ENCODE data around the gene ATF6.

Gene ATF6

DNA sequence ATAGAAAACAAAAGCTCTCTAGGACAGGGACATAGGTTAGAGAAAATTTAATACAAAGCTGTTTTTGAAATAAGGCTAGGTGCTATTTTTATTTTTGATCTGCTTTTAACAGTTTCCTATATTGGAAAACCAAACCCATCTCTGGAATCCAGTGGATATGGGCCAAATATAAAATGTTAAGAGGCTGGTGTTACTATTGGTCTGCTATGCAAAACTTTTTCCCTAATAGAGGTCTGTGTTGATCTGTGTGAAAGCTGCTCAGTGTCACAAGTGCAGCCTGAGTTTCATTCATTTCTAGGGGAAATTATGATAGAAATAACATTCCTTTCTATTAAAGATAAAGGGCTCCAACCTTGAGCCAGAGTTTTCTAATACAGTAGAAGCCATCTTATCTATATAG lies 141.1 kb downstream of the ATF6 start:
- DNase-seq: no peak

DNA sequence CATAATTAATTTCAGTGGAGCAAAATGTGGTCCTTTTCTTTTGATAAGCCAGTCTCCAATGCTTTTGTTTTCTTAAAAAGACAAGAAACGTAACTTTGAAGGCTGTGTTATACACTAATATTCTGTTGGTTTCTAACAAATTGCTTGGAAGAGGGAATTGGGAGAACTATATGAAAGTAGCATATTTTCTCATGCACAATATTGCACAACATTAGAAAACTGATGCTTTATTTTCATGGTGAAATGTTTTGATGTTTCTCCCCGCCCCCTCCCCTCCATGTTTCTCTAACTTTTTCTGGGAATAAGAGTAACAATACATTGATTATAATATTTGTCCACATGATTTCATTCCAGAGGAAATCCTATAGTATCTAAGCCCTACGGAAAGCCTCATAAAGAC lies 142.1 kb downstream of the ATF6 start:
- no peak for DNase-seq

DNA sequence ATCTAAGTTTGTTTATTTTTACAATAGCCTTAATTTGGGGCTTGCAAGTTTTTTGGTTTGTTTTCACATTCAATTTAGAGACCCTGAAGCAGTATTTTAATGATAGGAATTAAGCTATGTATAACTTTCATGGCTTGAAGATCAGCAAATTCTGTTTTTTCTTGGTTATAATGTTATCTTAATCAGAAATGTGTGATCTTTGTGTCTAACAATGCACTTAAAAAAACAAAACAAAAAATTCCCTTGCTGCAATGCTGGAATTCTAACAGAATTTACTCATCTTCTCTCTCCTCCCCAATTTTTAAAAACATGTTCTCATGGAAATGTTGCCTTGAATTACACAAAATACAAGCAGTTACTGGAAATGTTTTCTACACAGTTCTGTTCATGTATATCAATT lies 144.5 kb downstream of the ATF6 start:
- no peak for DNase-seq

DNA sequence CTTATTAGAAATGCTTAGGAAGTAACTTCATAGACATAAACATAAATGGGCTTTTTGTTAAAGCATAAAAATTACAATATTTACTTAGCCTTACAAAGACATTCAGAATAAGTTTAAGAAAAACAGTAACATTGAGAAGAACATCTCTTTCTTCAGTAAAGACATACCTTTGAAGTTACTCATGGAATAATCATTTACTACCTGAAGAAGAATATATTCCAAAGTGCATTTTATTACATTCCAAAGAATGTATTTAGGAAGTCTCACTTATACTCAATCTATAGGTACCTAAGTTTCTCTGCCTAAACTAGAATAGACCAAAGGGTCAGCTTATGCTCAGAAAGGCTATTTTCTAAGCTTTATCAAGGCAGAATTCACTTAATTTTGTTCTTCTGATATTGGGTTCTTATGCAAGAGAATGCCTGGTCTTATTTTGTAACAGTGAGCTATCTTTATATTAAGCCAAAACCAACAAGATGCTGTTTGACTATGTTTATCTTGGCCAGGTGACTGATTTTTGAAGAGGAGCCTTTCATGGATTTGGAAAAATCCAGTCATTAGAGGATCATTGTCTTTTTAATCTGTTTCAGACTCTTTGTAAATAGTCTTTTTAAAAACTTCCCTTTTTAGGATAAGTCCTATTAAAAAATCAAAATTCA lies 147.5 kb downstream of the ATF6 start:
- DNase-seq: no peak

DNA sequence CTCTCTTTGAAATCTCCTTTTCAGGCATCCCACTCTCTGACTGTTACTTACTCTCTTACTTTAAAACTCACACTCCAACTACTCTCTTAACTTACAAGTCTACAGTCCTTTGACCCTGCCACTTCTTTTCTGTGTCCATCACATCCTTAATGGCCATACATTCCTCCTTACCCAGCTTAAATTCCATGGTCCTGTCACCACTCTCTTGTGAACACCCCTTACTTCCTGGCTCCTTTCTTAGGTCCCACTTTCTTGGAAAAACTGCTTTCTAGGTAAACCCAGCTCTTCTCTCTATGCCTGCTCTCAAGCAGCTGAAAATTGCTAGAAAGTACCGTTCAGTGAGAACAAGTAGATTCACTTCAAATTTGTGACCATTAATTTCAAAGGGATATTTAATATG lies 148.5 kb downstream of the ATF6 start:
- DNase-seq: no peak

DNA sequence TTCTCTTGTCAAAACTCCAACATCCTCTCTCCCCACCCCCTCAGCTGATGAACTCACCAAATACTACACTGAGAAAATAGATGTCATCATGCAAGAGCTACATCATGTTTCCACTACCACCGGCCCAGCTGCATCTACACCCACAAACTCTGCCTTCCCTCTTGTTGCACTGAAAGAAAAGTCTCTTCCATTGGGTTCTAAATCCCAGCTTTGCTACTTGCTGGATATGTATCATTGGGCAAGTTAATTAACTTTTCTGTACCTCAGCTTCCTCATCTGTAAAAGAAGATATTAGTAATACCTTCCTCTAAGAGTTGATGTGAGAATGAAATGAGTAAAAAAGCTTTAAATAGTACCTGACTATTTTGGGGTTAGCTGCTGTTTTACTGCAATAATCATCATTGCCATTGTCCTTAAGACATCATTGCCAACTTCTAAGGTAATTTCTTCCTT lies 149.0 kb downstream of the ATF6 start:
- DNase-seq: no peak

DNA sequence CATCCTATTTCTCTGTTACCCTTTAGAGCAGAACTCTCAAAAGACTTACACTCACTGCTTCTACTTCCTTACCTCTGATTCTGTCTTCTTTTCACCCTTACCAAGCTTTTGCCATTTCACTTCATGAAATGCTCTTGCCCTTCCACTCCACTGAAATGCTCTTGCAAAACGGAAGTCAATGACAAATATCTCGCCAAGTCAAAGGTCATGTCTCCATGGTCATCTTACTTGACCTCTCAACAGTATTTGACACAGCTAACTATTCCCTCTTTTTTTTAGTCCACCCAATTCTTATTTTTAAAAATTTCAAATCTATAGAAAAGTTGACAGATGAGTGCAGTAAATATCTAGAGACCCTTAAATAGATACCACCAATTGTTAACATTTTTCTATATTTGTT lies 149.9 kb downstream of the ATF6 start:
- DNase-seq: no peak

DNA sequence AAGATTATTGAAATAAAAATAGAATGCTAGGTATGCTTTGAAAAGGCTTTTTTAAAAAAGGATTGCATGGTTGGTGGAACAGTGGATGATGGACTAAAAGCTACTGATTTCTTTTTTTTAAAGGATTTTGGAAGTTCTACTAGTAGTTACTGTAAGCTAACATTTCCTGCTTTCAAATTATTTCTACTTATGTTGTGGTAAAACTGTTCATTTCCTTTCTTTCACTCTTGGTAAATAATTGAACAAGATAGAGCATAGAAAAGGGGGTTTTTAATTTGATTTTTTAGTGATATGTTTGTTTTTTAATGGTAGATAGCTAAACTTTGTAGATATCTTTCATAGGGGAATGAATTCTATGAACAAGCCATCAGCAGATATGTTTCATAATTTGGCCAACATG lies 153.1 kb downstream of the ATF6 start:
- DNase-seq: no peak

DNA sequence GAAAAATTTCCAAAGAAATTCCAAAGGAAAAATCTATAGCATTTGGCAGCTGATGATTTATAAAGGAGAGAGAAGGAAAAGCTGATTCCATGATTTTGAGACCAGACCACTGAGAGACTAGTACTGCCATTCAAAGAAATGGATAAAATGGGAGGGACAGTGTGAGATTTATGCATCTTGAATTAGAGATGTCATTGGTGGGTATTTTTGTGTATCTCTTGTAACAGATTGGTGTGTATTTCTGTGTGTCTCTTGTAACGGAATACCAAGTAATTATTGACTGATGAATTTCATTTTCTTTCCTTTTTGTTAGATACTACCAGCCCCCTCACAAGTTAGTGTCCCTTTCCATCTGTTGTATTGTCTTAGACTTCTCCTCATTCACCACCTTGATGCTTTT lies 155.4 kb downstream of the ATF6 start:
- no peak for DNase-seq

DNA sequence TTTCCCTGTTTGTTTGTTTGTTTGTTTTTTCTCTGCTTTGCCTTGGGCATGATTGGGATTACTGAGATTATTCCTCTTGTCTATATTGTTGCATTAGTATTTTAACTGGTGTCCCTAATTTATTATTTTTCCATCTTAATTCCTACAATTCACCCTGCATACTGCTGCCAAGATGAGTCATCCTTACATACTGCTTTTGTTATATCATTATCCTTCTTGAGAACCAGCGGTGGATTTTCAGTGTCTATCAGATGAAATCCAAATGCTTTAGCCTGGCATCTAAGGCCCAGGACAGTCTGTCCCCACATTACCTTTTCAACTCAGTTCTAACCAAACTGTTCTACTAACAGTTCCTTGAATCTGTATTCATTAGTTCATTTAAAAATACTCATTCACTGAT lies 155.9 kb downstream of the ATF6 start:
- no peak for DNase-seq

DNA sequence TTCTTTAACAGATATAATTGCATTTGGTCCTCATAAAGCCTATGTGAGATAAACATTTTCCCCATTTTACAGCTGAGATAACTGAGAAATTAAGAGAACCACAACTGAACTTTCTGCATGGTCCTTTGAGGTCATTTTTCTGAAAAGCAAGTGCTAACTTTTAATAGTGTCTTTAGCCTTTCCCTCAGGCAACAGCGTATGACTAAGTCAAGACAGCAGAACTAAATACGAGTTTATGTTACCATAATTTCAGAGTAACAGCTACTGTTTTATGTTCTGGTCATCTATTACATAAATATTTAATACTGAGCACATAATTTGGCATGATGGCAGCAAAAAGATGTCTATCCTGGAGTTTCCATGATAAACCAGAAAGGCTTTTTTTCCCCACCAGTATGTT lies 161.9 kb downstream of the ATF6 start:
- DNase-seq: no peak

DNA sequence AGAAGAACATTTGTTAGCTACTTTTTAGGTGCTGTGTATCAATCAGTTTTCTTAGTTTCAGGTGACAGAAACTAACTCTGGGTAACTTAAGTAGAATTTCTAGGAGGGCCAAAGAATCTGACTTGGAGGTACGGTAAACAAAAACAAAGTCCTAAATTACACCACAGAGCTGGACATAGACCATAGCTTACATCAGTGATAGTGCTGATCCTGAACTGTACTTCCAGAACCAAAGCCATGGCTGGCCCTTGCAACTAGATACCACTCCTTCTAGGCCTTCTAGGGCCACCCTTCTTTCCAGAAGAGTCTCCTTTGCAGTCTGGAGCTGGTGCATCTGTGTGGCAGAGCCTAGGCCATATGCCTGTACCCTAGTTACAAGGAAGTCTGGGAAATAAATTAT lies 163.0 kb downstream of the ATF6 start:
- DNase-seq: no peak

DNA sequence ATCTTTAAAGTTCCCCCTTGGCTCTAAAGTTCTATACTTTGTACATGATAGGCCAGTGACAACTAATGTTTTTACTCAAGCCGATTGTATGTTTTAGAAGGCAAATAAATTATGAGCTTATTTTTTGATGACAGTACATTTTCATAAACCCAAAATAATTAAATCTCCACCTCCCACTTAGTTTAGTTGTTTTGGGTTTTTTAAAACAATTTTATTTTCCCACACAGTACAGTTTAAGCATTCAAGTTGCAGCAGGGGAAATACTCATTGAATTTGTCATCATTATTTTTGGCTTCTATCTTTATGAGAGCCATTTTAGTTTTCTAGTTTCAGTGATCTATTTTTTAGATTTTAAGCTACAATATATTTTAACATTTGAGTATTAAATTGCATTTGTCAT lies 163.9 kb downstream of the ATF6 start:
- no peak for DNase-seq

DNA sequence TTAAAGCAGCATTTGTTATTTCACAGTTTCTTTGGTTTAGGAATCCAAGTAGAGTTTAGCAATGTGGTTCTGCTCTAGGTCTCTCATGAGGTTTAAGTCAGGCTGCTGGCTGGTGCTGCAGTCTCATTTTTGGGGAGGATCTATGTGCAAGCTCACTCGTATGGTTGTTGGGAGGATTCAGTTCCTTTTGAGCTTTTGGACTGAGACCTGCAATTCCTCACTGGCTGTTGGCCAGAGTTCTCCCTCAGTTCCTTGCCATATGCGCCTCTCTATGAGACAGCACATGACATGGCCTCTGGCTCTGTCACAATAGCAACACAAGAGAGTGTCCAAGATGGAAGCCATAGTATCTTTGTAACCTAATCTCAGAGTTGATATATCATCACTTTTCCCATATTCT lies 166.5 kb downstream of the ATF6 start:
- DNase-seq: no peak

DNA sequence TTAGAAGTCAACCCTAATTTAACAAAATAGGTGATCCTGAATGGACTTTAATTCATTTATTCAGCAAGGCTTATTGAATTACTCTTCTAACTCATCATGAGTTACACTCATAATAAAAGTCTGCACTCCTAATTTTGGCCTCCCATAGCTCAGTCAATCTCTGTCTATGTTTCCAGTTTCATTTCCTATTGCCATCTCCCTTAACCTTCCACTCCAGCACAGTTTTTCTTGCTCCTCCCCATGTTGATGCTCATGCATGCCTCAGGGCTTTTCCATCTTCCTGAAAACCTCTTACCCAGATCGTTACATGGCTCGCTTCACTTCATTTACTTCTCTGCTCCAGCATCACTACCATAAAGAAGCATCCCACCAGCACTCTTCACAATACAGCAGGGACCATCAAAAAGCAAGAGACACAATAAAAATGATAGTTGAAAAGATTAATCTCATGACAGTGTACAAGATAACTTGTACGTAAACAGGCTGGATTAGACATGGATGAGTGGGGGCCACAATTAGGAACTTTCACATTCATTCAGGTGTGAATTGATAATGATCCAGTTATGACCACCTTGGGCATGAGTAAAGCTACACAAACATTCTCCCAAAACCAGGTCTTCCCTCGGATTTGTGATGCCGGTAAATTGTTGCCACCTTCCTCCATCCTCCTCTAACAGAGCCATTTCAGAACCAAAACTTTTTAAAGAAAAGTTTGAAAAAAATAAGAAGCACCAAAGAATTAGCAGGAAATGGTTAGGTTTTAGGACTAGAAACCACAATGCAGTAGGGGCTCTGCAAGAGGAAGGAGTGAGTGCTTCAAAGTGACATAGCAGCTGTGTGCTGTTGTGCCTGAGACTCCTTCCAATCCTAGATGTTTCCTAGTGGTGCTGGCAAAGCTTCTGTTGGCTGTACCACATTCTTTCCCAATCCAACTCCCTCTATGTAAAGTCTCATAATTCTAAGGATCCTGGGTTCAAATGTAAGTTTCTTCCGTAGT lies 167.8 kb downstream of the ATF6 start:
- DNase-seq: peak; percentile 93

DNA sequence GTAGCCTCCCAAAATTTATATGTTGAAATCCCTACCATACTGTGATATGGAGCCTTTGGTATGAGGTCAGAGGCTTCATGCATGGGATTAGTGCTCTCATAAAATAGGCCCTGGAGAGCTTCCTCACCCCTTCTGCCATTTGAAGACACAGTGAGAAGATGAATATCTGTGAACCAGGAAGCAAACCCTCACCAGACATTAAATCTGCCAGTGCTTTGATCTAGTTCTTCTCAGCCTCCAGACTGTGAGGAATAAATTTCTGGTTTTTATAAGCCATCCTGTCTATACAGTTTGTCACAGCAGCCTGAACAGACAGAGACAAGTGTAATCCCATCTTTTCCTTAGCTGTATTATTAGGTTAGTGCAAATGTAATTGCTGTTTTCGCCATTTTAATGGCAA lies 169.1 kb downstream of the ATF6 start:
- no peak for DNase-seq

DNA sequence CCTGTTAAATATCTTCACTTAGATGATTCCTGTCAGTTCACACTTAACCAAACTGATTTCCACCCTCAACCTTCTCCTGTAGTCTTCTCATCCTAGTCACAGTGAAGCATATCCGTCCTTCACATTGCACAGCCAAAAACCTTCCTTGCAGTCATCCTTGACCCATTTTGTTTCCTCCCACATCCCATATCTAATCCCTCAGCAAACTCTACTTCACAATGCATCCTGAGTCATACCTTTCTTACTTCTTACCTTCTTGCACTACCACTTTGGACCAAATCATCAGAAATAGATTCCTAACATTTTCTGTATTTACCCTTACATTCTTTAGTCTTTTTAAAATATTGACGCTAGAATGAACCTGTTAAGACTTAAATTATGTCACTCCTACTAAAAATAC lies 170.7 kb downstream of the ATF6 start:
- DNase-seq: no peak

DNA sequence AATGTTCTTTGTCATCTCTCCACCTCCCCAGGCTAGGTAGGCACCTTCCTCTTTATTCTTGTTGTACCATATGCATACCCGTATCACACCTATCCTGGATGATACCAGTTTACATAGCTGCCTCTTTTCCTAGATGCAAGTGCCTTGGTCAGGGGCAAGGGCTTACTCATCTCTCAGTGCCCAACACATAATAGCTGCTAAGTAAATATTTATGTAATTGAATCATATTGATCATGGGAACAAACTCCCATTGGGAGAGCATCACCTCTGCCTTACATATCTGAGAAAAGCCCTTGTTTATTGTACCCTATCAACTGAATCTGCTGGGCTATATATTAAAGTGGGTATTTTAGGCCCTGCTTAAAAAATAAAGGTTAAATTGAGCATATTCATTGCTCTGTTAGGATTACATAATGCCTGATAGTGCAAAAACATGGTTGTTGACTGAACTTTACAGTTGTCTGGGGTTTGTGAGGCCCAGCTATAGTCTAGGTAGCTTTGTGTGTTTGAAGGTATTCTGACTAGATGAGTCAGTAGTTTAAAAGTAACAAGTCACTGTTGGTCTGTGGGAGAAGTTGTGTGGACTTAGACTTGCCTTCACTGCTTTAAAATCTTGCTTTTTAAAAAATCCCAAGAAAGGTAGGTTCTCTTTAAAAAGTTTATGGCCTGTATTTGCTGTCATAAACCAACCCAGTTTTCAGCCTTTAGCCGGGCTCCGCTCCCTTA lies 174.9 kb downstream of the ATF6 start:
- DNase-seq: no peak

DNA sequence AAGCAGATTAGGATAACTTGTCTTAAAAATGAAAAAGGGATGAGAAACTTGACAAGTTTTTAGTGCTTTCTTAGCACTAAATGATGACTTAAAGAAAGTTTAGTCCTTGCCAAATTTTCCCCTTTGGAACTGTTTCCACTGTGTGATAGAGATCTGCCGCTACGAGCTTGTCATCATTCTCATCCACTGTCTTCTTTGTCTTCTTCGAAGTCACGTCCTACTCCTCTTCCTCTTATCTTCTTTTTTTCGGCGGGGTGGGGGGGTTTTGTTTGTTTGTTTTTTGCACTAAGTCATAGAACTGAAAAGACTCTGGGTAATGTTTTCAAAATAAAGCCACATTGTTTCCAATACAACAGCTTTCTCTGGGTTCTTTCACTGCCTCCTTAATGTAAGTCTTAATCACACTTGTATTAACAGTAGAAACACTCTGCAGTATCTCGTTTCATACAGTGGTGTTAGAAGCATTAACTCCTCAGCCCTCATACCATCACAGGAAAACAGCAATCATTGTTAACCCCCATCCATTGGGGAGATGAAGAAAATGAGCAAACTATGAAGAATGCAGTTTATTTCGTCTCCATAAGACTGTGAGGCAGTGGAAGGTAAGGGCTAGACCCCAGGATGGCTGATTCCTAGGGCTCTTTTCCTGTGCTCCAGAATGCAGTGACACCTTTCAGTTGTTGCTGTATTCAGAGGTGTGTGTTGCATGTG lies 175.8 kb downstream of the ATF6 start:
- no peak for DNase-seq

DNA sequence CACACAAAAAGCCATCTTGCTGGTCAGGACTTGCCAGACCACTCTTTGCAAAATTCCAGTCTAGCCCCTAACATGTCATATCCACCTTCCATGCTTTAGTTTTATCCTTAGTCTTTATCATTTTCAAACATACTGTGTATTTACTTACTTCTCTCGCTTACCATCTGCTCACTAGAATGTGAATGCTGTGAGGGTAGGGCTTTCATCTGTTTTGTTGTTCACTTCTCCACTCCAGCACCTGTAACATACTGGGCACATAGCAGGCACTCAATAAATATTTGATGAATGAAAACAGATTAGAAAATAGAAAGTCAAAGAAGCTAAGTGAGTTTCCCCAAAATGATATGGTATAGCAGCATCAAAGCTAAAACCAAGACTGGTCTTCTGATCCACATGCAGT lies 177.6 kb downstream of the ATF6 start:
- no peak for DNase-seq

DNA sequence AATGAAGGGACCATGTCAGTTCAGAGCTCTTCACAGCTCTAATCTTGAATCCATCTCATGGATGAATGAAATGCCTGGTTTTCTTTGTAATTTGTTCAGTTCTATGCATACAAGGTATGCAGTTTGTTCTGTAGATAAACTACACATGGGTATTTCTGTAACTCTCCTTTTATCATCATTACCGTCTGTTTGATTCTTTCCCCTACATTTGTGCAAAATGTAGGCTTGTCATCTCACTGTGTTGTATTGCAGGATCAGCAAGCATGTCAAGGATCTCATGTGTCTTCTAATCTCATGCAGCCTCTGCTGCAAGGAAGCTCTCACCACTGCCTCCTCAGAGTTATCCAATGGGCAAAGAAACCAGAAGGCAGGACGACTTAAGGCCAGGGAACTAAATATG lies 178.3 kb downstream of the ATF6 start:
- DNase-seq: no peak

DNA sequence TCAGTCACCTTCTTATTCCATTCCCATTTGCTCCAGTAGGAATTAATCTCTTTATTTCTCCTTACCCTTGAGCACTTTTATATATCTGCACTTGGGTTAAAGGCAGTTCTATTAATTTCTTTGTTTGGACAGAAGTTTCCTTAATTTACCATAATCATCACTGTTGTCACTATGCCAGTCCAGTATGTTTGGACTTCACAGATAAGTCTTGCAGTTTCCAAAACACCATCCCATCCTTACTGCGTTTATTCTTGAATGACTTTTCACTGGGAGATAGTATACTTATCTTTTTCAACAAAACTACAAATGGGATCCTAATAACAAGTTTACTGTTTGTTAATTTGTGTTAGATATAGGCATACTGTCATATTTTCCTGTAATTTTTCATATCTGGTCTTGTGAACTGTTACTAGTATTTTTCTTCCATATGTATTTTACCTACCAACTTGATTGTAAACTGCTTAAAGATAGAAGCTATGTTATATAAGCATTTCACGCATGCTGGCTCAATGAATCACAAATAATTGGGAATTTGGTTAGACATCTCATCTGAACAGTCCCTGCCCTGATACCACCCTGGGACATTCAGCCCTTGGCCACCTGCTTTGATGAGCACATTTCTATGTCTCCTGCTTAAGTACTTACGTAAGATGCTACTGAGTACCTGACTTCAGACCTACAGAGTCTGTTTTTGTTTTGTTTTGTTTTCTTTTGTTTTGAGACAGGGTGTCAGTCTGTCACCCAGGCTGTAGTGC lies 179.4 kb downstream of the ATF6 start:
- DNase-seq: no peak
